ENCODE measurements around the gene PGAP3.

PGAP3 gene

DNA sequence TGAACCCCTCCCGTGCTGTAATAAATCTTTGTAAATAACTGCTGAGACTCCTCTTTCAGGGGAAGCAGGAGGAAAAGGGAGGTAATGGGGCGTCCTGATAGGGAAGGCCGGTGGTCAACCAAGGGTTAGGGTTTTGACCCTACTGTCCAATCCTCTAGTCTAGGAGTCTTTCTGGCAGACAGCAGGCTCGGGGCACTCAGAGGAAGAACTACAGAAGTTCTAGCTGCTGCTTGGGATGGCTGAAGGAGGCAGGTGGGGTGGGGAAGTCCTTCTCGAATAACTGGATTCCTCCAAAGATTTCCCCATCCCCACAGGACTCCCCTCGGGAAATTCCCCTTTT lies 51.3 kb downstream of the PGAP3 start:
- H3K27ac ChIP-seq, result peak overlapping the region; percentile 74

GRCh38 chr17:39635614-39636176 lies 52.2 kb downstream of the PGAP3 start:
- peak overlapping the region; percentile 74; the same call in 1 of the 2 replicates for H3K27ac ChIP-seq

More for the DNA sequence above, 51.3 kb downstream of the PGAP3 start:
- TF ChIP-seq CTCF (IDR thresholded peaks at IDR 0.05) (no peak), ZFX (IDR thresholded peaks at IDR 0.05; ENCODE audit: borderline replicate concordance) (no peak)

DNA sequence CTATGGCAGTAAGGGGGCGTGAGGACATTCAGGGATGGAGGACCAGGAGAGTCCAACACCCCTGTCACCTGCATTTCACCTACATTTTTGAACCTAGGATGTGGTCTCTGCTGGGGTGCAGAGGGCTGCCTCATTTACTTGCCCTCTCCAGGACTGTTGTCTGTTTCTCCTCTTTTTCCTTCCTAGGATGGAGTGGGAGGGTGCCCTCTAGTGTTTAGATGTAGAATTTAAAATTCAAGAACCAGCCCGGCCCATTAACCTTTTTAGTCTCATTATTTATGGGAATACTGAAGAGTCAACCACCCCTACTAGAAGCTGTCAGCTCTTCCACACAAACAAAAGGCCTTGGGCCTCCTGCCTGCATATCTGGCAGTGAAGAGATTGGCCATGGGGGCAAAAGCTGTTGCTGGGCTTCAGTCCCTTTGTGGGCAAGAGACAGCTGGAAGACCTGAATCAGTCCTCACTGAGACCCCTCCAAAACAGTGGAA lies 53.4 kb downstream of the PGAP3 start:
- peak overlapping the region; percentile 80 for H3K27ac ChIP-seq

More at GRCh38 chr17:39635614-39636176, 52.2 kb downstream of the PGAP3 start:
- no peak for TF ChIP-seq ZFX (IDR thresholded peaks at IDR 0.05; ENCODE audit: borderline replicate concordance)
- no peak for TF ChIP-seq CTCF (IDR thresholded peaks at IDR 0.05)

DNA sequence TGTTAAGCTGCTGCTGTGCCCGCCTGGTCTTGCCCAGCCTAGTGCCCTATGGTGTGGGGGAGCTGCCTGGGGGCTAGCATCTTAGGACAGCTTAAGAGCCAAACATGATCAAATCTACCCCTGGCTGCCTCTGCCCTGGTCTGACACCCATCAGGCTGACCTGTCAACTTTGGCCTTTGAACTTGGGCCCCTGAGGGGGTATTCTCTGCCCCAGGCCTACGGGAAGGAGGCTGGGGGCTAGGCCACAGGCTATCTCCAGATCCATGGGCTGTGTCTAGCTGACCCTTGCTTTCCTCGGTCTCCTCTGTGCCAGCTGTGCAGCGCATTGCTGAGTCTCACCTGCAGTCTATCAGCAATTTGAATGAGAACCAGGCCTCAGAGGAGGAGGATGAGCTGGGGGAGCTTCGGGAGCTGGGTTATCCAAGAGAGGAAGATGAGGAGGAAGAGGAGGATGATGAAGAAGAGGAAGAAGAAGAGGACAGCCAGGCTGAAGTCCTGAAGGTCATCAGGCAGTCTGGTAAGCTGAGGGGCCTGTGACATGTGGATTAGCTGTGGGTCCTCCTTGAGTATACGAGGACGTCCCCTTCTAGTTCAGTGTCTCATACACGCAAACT lies 54.2 kb downstream of the PGAP3 start:
- peak overlapping the region; percentile 80 for H3K27ac ChIP-seq
- no peak for TF ChIP-seq CTCF (IDR thresholded peaks at IDR 0.05)
- no peak for TF ChIP-seq ZFX (IDR thresholded peaks at IDR 0.05; ENCODE audit: borderline replicate concordance)

More for the DNA sequence above, 53.4 kb downstream of the PGAP3 start:
- peak; percentile 91 for TF ChIP-seq CTCF (IDR thresholded peaks at IDR 0.05)
- TF ChIP-seq ZFX (IDR thresholded peaks at IDR 0.05; ENCODE audit: borderline replicate concordance), result no peak

- TF ChIP-seq ZFX (IDR thresholded peaks at IDR 0.05; ENCODE audit: borderline replicate concordance) (no peak), CTCF (IDR thresholded peaks at IDR 0.05) (no peak)
- peak overlapping the region; percentile 80 for H3K27ac ChIP-seq
These were observed 55.5 kb downstream of the PGAP3 start for GRCh38 chr17:39632153-39632941.

GRCh38 chr17:39631403-39631802 lies 56.5 kb downstream of the PGAP3 start:
- peak overlapping the region; percentile 80 for H3K27ac ChIP-seq
- no peak for TF ChIP-seq ZFX (IDR thresholded peaks at IDR 0.05; ENCODE audit: borderline replicate concordance)
- TF ChIP-seq CTCF (IDR thresholded peaks at IDR 0.05), result no peak

Measured in 22Rv1 (cell line).